H9 (cell line): ENCODE results near the gene KCNAB1. TPM values are rescaled to one million over a fixed set of nuclear protein-coding genes. Genes with fewer than 3 reads are reported as not detected.

Source experiments
- DNase-seq: peaks from one replicate; pipeline ENCODE4 v3.0.0-alpha.2; 2017
- H2AFZ ChIP-seq: one replicate; pipeline ENCODE4 v1.6.1; 2013; ENCODE audit warnings: mild to moderate bottlenecking, low read length, control low read depth, moderate library complexity
- H2AK5ac ChIP-seq: 2 replicates; pipeline ENCODE4 v1.6.1; 2013; ENCODE audit warnings: low read length, control low read depth, mixed read lengths; ENCODE audit not compliant: insufficient read length
- H2BK120ac ChIP-seq: one replicate; pipeline ENCODE4 v1.6.1; 2013; ENCODE audit warnings: low read depth, mild to moderate bottlenecking, low read length, control low read depth, inconsistent platforms; ENCODE audit not compliant: poor library complexity, severe bottlenecking
- H2BK12ac ChIP-seq: 2 replicates; pipeline ENCODE4 v1.6.1; 2013; ENCODE audit warnings: low read length, control low read depth, mixed read lengths, low read depth; ENCODE audit not compliant: insufficient read length
- H2BK15ac ChIP-seq: 2 replicates; pipeline ENCODE4 v1.6.1; 2013; ENCODE audit warnings: low read depth, low read length, control low read depth
- H2BK20ac ChIP-seq: one replicate; pipeline ENCODE4 v1.6.1; 2013; ENCODE audit warnings: low read depth, mild to moderate bottlenecking, low read length, control low read depth, inconsistent platforms; ENCODE audit not compliant: poor library complexity, severe bottlenecking
- H2BK5ac ChIP-seq: 2 replicates; pipeline ENCODE4 v1.6.1; 2013; ENCODE audit warnings: low read length, control low read depth, mixed read lengths; ENCODE audit not compliant: insufficient read length
- H3K14ac ChIP-seq: 2 replicates; pipeline ENCODE4 v1.6.1; 2013; ENCODE audit warnings: low read length, control low read depth; ENCODE audit not compliant: insufficient read depth
- H3K18ac ChIP-seq: 2 replicates; pipeline ENCODE4 v1.6.1; 2013; ENCODE audit warnings: low read depth, mild to moderate bottlenecking, mixed read lengths, low read length, control low read depth; ENCODE audit not compliant: insufficient read length
- H3K23ac ChIP-seq: 2 replicates; pipeline ENCODE4 v1.6.1; 2013; ENCODE audit warnings: low read length, control low read depth, mixed read lengths, low read depth; ENCODE audit not compliant: insufficient read length
- H3K23me2 ChIP-seq: 2 replicates; pipeline ENCODE4 v1.6.1; 2013; ENCODE audit warnings: low read depth, mild to moderate bottlenecking, mixed read lengths, low read length, control low read depth; ENCODE audit not compliant: insufficient read length, poor library complexity, severe bottlenecking
- H3K27ac ChIP-seq: 2 replicates; pipeline ENCODE4 v1.5.1; 2013; ENCODE audit warnings: low read length, control low read depth, mixed read lengths, low read depth; ENCODE audit not compliant: insufficient read length
- H3K27me3 ChIP-seq: 2 replicates; pipeline ENCODE4 v1.6.1; 2013; ENCODE audit warnings: low read length, control low read depth, inconsistent platforms; ENCODE audit not compliant: insufficient read depth
- H3K4ac ChIP-seq: 2 replicates; pipeline ENCODE4 v1.6.1; 2013; ENCODE audit warnings: low read depth, mild to moderate bottlenecking, control low read depth, inconsistent platforms, low read length, moderate library complexity
- H3K4me1 ChIP-seq: 2 replicates; pipeline ENCODE4 v1.6.1; 2013; ENCODE audit warnings: low read length, control low read depth, inconsistent platforms; ENCODE audit not compliant: insufficient read depth
- H3K4me2 ChIP-seq: 2 replicates; pipeline ENCODE4 v1.6.1; 2013; ENCODE audit warnings: low read length, control low read depth, mixed read lengths; ENCODE audit not compliant: insufficient read length, insufficient read depth
- H3K56ac ChIP-seq: 2 replicates; pipeline ENCODE4 v1.6.1; 2013; ENCODE audit warnings: low read depth, mild to moderate bottlenecking, mixed read lengths, low read length, control low read depth; ENCODE audit not compliant: insufficient read length
- H3K79me1 ChIP-seq: 2 replicates; pipeline ENCODE4 v1.6.1; 2013; ENCODE audit warnings: low read depth, mild to moderate bottlenecking, moderate library complexity, low read length, control low read depth, inconsistent platforms; ENCODE audit not compliant: insufficient read depth, poor library complexity, severe bottlenecking
- H3K79me2 ChIP-seq: 2 replicates; pipeline ENCODE4 v1.6.1; 2013; ENCODE audit warnings: low read length, control low read depth, inconsistent platforms; ENCODE audit not compliant: insufficient read depth
- H3K9ac ChIP-seq: 2 replicates; pipeline ENCODE4 v1.6.1; 2013; ENCODE audit warnings: low read length, control low read depth, mixed read lengths; ENCODE audit not compliant: insufficient read length; ENCODE audit errors: extremely low read depth
- H3K9me3 ChIP-seq: one replicate; pipeline ENCODE4 v1.6.1; 2013; ENCODE audit warnings: low read depth, low read length, inconsistent platforms; ENCODE audit not compliant: control insufficient read depth
- H3T11ph ChIP-seq: one replicate; pipeline ENCODE4 v1.6.1; 2013; ENCODE audit warnings: mild to moderate bottlenecking, low read length, control low read depth, inconsistent platforms
- H4K20me1 ChIP-seq: one replicate; pipeline ENCODE4 v1.6.1; 2013; ENCODE audit not compliant: control insufficient read depth, insufficient read length, insufficient read depth
- H4K5ac ChIP-seq: 2 replicates; pipeline ENCODE4 v1.6.1; 2013; ENCODE audit warnings: low read depth, mild to moderate bottlenecking, mixed read lengths, low read length, control low read depth; ENCODE audit not compliant: insufficient read length
- H4K8ac ChIP-seq: replicated peaks from 2 replicates; pipeline ENCODE4 v1.6.1; 2013; ENCODE audit warnings: low read length, control low read depth, mixed read lengths, low read depth; ENCODE audit not compliant: insufficient read length
- H4K91ac ChIP-seq: 2 replicates; pipeline ENCODE4 v1.6.1; 2013; ENCODE audit warnings: low read depth, mild to moderate bottlenecking, moderate library complexity, mixed read lengths, low read length, control low read depth; ENCODE audit not compliant: insufficient read length
- H3K27ac Mint-ChIP-seq, 3 experiments: 2 replicates in 2 of 3; 3 replicates in 1 of 3; pipeline ENCODE4 v1.8.0; 2020 to 2021; ENCODE audit warnings: mixed read lengths in 3 of 3, mild to moderate bottlenecking in 1 of 3, moderate library complexity in 1 of 3
- H3K27me3 Mint-ChIP-seq: 2 replicates; pipeline ENCODE4 v1.8.0; 2021; ENCODE audit warnings: low read depth, mild to moderate bottlenecking, moderate library complexity, mixed read lengths
- H3K36me3 Mint-ChIP-seq, 3 experiments: 2 replicates in 2 of 3; 3 replicates in 1 of 3; pipeline ENCODE4 v1.8.0; 2020 to 2021; ENCODE audit warnings: low read depth in 3 of 3, mixed read lengths in 3 of 3; ENCODE audit not compliant: insufficient read depth in 1 of 3
- H3K4me1 Mint-ChIP-seq, 2 experiments: 2 replicates each; pipeline ENCODE4 v1.8.0; 2020; ENCODE audit warnings: mixed read lengths in 2 of 2
- H3K4me3 Mint-ChIP-seq, 2 experiments: 2 replicates in 1 of 2; 3 replicates in 1 of 2; pipeline ENCODE4 v1.8.0; 2020 to 2021; ENCODE audit warnings: mild to moderate bottlenecking in 2 of 2, mixed read lengths in 2 of 2, moderate library complexity in 1 of 2
- H3K9me3 Mint-ChIP-seq, 2 experiments: 2 replicates in 1 of 2; 3 replicates in 1 of 2; pipeline ENCODE4 v1.8.0; 2020; ENCODE audit warnings: mild to moderate bottlenecking in 2 of 2, mixed read lengths in 2 of 2, moderate library complexity in 1 of 2
- CTCF ChIP-seq: fragments of 200-600 bp; sonication (generic); conservative IDR thresholded peaks from 3 replicates; pipeline ENCODE4 v1.8.0; 2021; ENCODE audit warnings: antibody characterized with exemption, mild to moderate bottlenecking
- WGBS: extraction: QIAGEN DNeasy Blood & Tissue Kit; methylation state at CpG from one replicate; pipeline ENCODE4 v1.1.7; 2013; ENCODE audit warnings: missing lambda C conversion rate, low lambda C conversion rate, mixed read lengths; ENCODE audit not compliant: insufficient read length; ENCODE audit errors: extremely low coverage; 5-methylcytosine and 5-hydroxymethylcytosine counted together
- total RNA-seq: library from RNA; stranded (reverse); gene quantifications from 2 replicates; pipeline ENCODE4 v1.2.1, GENCODE V29; 2021

KCNAB1 gene
- total RNA-seq, 1 experiment from 2014 or later = 3.7 TPM

- Histone ChIP-seq H2BK15ac (no peak overlapping the region), H3K9me3 (no peaks in the 10 kb centered on the region), H2BK12ac (no peak overlapping the region), H3K79me1 (no peaks in the 10 kb centered on the region), H3K18ac (no peak overlapping the region), H3K56ac (no peak overlapping the region), H4K91ac (no peak overlapping the region), H3K79me2 (no peaks in the 10 kb centered on the region), H2BK20ac (no peak overlapping the region), H3K4me1 (no peaks in the 10 kb centered on the region), H4K8ac (no peak overlapping the region), H3K4me2 (no peak overlapping the region), H3T11ph (no peak overlapping the region), H3K9ac (no peak overlapping the region), H3K23me2 (no peaks in the 10 kb centered on the region), H3K4ac (no peak overlapping the region), H4K20me1 (no peaks in the 10 kb centered on the region), H2BK120ac (no peak overlapping the region), H2BK5ac (no peak overlapping the region), H3K27me3 (no peaks in the 10 kb centered on the region), H2AFZ (no peak overlapping the region), H3K27ac (no peak overlapping the region), H3K14ac (no peak overlapping the region), H2AK5ac (no peak overlapping the region), H3K23ac (no peak overlapping the region), H4K5ac (no peak overlapping the region)
- DNase-seq = no peak
- TF ChIP-seq CTCF = no peak
- Mint-ChIP-seq H3K4me3 (no peak overlapping the region), H3K9me3 (no peaks in the 10 kb centered on the region), H3K36me3 (no peaks in the 10 kb centered on the region), H3K27ac (no peak overlapping the region), H3K27me3 (no peaks in the 10 kb centered on the region; the same call in 1 of the 2 replicates), H3K4me1 (no peaks in the 10 kb centered on the region)
- WGBS = no CpG with 5 or more reads among the region's 4 CpGs
Observed at GRCh38 chr3:156209631-156210335, 89.4 kb downstream of the KCNAB1 start.
